H9 (cell line): ENCODE measurements around the gene ATL1. TPM values are rescaled to one million over a fixed set of nuclear protein-coding genes. Genes with fewer than 3 reads are reported as not detected.

ENCODE experiments used
- DNase-seq: peaks from one replicate; pipeline ENCODE4 v3.0.0-alpha.2; 2017
- H2AFZ ChIP-seq: one replicate; pipeline ENCODE4 v1.6.1; 2013; ENCODE audit warnings: mild to moderate bottlenecking, low read length, control low read depth, moderate library complexity
- H2AK5ac ChIP-seq: 2 replicates; pipeline ENCODE4 v1.6.1; 2013; ENCODE audit warnings: low read length, control low read depth, mixed read lengths; ENCODE audit not compliant: insufficient read length
- H2BK120ac ChIP-seq: one replicate; pipeline ENCODE4 v1.6.1; 2013; ENCODE audit warnings: low read depth, mild to moderate bottlenecking, low read length, control low read depth, inconsistent platforms; ENCODE audit not compliant: poor library complexity, severe bottlenecking
- H2BK12ac ChIP-seq: 2 replicates; pipeline ENCODE4 v1.6.1; 2013; ENCODE audit warnings: low read length, control low read depth, mixed read lengths, low read depth; ENCODE audit not compliant: insufficient read length
- H2BK15ac ChIP-seq: 2 replicates; pipeline ENCODE4 v1.6.1; 2013; ENCODE audit warnings: low read depth, low read length, control low read depth
- H2BK20ac ChIP-seq: one replicate; pipeline ENCODE4 v1.6.1; 2013; ENCODE audit warnings: low read depth, mild to moderate bottlenecking, low read length, control low read depth, inconsistent platforms; ENCODE audit not compliant: poor library complexity, severe bottlenecking
- H2BK5ac ChIP-seq: 2 replicates; pipeline ENCODE4 v1.6.1; 2013; ENCODE audit warnings: low read length, control low read depth, mixed read lengths; ENCODE audit not compliant: insufficient read length
- H3K14ac ChIP-seq: 2 replicates; pipeline ENCODE4 v1.6.1; 2013; ENCODE audit warnings: low read length, control low read depth; ENCODE audit not compliant: insufficient read depth
- H3K18ac ChIP-seq: 2 replicates; pipeline ENCODE4 v1.6.1; 2013; ENCODE audit warnings: low read depth, mild to moderate bottlenecking, mixed read lengths, low read length, control low read depth; ENCODE audit not compliant: insufficient read length
- H3K23ac ChIP-seq: 2 replicates; pipeline ENCODE4 v1.6.1; 2013; ENCODE audit warnings: low read length, control low read depth, mixed read lengths, low read depth; ENCODE audit not compliant: insufficient read length
- H3K23me2 ChIP-seq: 2 replicates; pipeline ENCODE4 v1.6.1; 2013; ENCODE audit warnings: low read depth, mild to moderate bottlenecking, mixed read lengths, low read length, control low read depth; ENCODE audit not compliant: insufficient read length, poor library complexity, severe bottlenecking
- H3K27ac ChIP-seq: 2 replicates; pipeline ENCODE4 v1.5.1; 2013; ENCODE audit warnings: low read length, control low read depth, mixed read lengths, low read depth; ENCODE audit not compliant: insufficient read length
- H3K27me3 ChIP-seq: 2 replicates; pipeline ENCODE4 v1.6.1; 2013; ENCODE audit warnings: low read length, control low read depth, inconsistent platforms; ENCODE audit not compliant: insufficient read depth
- H3K4ac ChIP-seq: 2 replicates; pipeline ENCODE4 v1.6.1; 2013; ENCODE audit warnings: low read depth, mild to moderate bottlenecking, control low read depth, inconsistent platforms, low read length, moderate library complexity
- H3K4me1 ChIP-seq: 2 replicates; pipeline ENCODE4 v1.6.1; 2013; ENCODE audit warnings: low read length, control low read depth, inconsistent platforms; ENCODE audit not compliant: insufficient read depth
- H3K4me2 ChIP-seq: 2 replicates; pipeline ENCODE4 v1.6.1; 2013; ENCODE audit warnings: low read length, control low read depth, mixed read lengths; ENCODE audit not compliant: insufficient read length, insufficient read depth
- H3K56ac ChIP-seq: 2 replicates; pipeline ENCODE4 v1.6.1; 2013; ENCODE audit warnings: low read depth, mild to moderate bottlenecking, mixed read lengths, low read length, control low read depth; ENCODE audit not compliant: insufficient read length
- H3K79me1 ChIP-seq: 2 replicates; pipeline ENCODE4 v1.6.1; 2013; ENCODE audit warnings: low read depth, mild to moderate bottlenecking, moderate library complexity, low read length, control low read depth, inconsistent platforms; ENCODE audit not compliant: insufficient read depth, poor library complexity, severe bottlenecking
- H3K79me2 ChIP-seq: 2 replicates; pipeline ENCODE4 v1.6.1; 2013; ENCODE audit warnings: low read length, control low read depth, inconsistent platforms; ENCODE audit not compliant: insufficient read depth
- H3K9ac ChIP-seq: 2 replicates; pipeline ENCODE4 v1.6.1; 2013; ENCODE audit warnings: low read length, control low read depth, mixed read lengths; ENCODE audit not compliant: insufficient read length; ENCODE audit errors: extremely low read depth
- H3K9me3 ChIP-seq: one replicate; pipeline ENCODE4 v1.6.1; 2013; ENCODE audit warnings: low read depth, low read length, inconsistent platforms; ENCODE audit not compliant: control insufficient read depth
- H3T11ph ChIP-seq: one replicate; pipeline ENCODE4 v1.6.1; 2013; ENCODE audit warnings: mild to moderate bottlenecking, low read length, control low read depth, inconsistent platforms
- H4K20me1 ChIP-seq: one replicate; pipeline ENCODE4 v1.6.1; 2013; ENCODE audit not compliant: control insufficient read depth, insufficient read length, insufficient read depth
- H4K5ac ChIP-seq: 2 replicates; pipeline ENCODE4 v1.6.1; 2013; ENCODE audit warnings: low read depth, mild to moderate bottlenecking, mixed read lengths, low read length, control low read depth; ENCODE audit not compliant: insufficient read length
- H4K8ac ChIP-seq: replicated peaks from 2 replicates; pipeline ENCODE4 v1.6.1; 2013; ENCODE audit warnings: low read length, control low read depth, mixed read lengths, low read depth; ENCODE audit not compliant: insufficient read length
- H4K91ac ChIP-seq: 2 replicates; pipeline ENCODE4 v1.6.1; 2013; ENCODE audit warnings: low read depth, mild to moderate bottlenecking, moderate library complexity, mixed read lengths, low read length, control low read depth; ENCODE audit not compliant: insufficient read length
- H3K27ac Mint-ChIP-seq, 3 experiments: 2 replicates in 2 of 3; 3 replicates in 1 of 3; pipeline ENCODE4 v1.8.0; 2020 to 2021; ENCODE audit warnings: mixed read lengths in 3 of 3, mild to moderate bottlenecking in 1 of 3, moderate library complexity in 1 of 3
- H3K27me3 Mint-ChIP-seq: 2 replicates; pipeline ENCODE4 v1.8.0; 2021; ENCODE audit warnings: low read depth, mild to moderate bottlenecking, moderate library complexity, mixed read lengths
- H3K36me3 Mint-ChIP-seq, 3 experiments: 2 replicates in 2 of 3; 3 replicates in 1 of 3; pipeline ENCODE4 v1.8.0; 2020 to 2021; ENCODE audit warnings: low read depth in 3 of 3, mixed read lengths in 3 of 3; ENCODE audit not compliant: insufficient read depth in 1 of 3
- H3K4me1 Mint-ChIP-seq, 2 experiments: 2 replicates each; pipeline ENCODE4 v1.8.0; 2020; ENCODE audit warnings: mixed read lengths in 2 of 2
- H3K4me3 Mint-ChIP-seq, 2 experiments: 2 replicates in 1 of 2; 3 replicates in 1 of 2; pipeline ENCODE4 v1.8.0; 2020 to 2021; ENCODE audit warnings: mild to moderate bottlenecking in 2 of 2, mixed read lengths in 2 of 2, moderate library complexity in 1 of 2
- H3K9me3 Mint-ChIP-seq, 2 experiments: 2 replicates in 1 of 2; 3 replicates in 1 of 2; pipeline ENCODE4 v1.8.0; 2020; ENCODE audit warnings: mild to moderate bottlenecking in 2 of 2, mixed read lengths in 2 of 2, moderate library complexity in 1 of 2
- CTCF ChIP-seq: fragments of 200-600 bp; sonication (generic); conservative IDR thresholded peaks from 3 replicates; pipeline ENCODE4 v1.8.0; 2021; ENCODE audit warnings: antibody characterized with exemption, mild to moderate bottlenecking
- WGBS: extraction: QIAGEN DNeasy Blood & Tissue Kit; methylation state at CpG from one replicate; pipeline ENCODE4 v1.1.7; 2013; ENCODE audit warnings: missing lambda C conversion rate, low lambda C conversion rate, mixed read lengths; ENCODE audit not compliant: insufficient read length; ENCODE audit errors: extremely low coverage; 5-methylcytosine and 5-hydroxymethylcytosine counted together
- total RNA-seq: library from RNA; stranded (reverse); gene quantifications from 2 replicates; pipeline ENCODE4 v1.2.1, GENCODE V29; 2021

The ATL1 gene
- total RNA-seq, 1 experiment from 2014 or later: 3.0 TPM

- no peak overlapping the region for H2AK5ac ChIP-seq
- TF ChIP-seq CTCF: no peak
- Mint-ChIP-seq H3K36me3 (peaks cover 2 to 8% (median 4%) of the 10 kb centered on the region in 3 experiments; a peak in 3 of 7 replicates), H3K27me3 (no peaks in the 10 kb centered on the region), H3K9me3 (no peaks in the 10 kb centered on the region), H3K4me1 (peaks cover 23 to 29% of the 10 kb centered on the region in 2 experiments), H3K27ac (no peak overlapping the region), H3K4me3 (no peak overlapping the region)
- H2BK12ac ChIP-seq: no peak overlapping the region
- no peak overlapping the region for H3K27ac ChIP-seq
- no peak overlapping the region for H4K5ac ChIP-seq
- H3K4me2 ChIP-seq: no peak overlapping the region
- no peak overlapping the region for H3T11ph ChIP-seq
- no peak overlapping the region for H3K4ac ChIP-seq
- H2BK20ac ChIP-seq: no peak overlapping the region
- peaks cover 32% of the 10 kb centered on the region; the same call in 1 of the 2 replicates for H3K79me2 ChIP-seq
- H2BK120ac ChIP-seq: no peak overlapping the region
- H4K8ac ChIP-seq: no peak overlapping the region
- DNase-seq: no peak
- H2BK15ac ChIP-seq: no peak overlapping the region
- peaks cover 2% of the 10 kb centered on the region; the same call in 1 of the 2 replicates for H3K4me1 ChIP-seq
- peaks cover 8% of the 10 kb centered on the region for H3K79me1 ChIP-seq
- no peaks in the 10 kb centered on the region for H3K27me3 ChIP-seq
- WGBS: 100% methylated on average over 1 of the region's 5 CpGs
- no peaks in the 10 kb centered on the region for H3K9me3 ChIP-seq
- no peak overlapping the region for H3K9ac ChIP-seq
- no peaks in the 10 kb centered on the region for H3K23me2 ChIP-seq
- H4K20me1 ChIP-seq: no peaks in the 10 kb centered on the region
- H3K14ac ChIP-seq: no peak overlapping the region
- H3K18ac ChIP-seq: no peak overlapping the region
- no peak overlapping the region for H2AFZ ChIP-seq
- H3K23ac ChIP-seq: no peak overlapping the region
- no peak overlapping the region for H4K91ac ChIP-seq
- no peak overlapping the region for H2BK5ac ChIP-seq
- no peak overlapping the region for H3K56ac ChIP-seq
Observed at GRCh38 chr14:50523271-50524041, 36.5 kb upstream of the ATL1 start.
